ENCODE data around the gene SELENOI. TPM values are rescaled to one million over a fixed set of nuclear protein-coding genes. Genes with fewer than 3 reads are reported as not detected.

SELENOI gene
- total and polyA plus RNA-seq, 2 experiments from 2014 or later = 8.4 to 67.8 TPM

DNA sequence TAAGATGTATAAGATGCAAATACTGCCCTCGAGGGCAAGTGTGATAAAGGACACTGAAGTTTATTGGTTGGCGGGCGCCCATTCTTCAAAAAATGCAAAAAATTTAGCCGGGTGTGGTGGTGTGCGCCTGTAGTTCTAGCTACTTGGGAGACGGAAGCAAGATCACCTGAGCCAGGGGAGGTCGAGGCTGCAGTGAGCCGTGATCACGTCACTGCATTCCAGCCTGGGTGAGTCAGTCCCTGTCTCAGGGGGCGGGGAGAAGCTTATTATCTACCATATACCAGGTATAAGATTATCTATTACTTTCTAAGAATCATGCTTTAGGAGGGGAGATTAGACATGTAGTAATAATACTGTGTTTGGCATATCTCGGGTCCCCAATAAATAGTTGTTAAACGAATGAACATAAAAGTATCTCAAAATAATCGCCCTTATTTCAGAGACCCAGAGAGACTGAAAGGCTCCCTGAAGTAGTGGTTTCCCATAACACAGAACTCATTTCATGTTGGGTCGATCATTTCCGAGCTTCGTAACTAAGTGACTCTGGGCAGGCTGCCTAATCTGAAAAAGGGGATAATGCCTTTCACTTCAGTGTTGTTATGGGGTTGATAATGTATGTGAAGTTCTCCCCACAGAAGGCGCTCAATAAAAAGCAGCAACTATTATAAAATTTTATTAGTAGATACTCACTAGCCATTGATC, 1.2 kb upstream of the SELENOI start:
- DNase-seq (ENCODE audit: low spot score) = peak; percentile 67

DNA sequence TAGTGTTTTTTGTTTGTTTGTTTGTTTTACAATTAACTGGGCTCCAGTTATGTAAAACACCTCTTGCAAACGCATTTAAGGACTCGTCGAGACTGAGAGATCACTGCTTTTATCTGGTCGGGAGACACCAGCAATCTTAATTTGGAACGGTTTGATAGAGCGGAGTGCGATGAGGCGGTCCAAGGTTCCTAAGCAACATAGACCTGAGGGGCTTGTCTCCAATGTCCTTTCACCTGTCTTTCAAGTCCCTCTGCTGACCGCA, 729 bp upstream of the SELENOI start:
- Mint-ChIP-seq H3K27ac (peak overlapping the region; percentile 98), H3K9me3 (no peaks in the 10 kb centered on the region), H3K4me1 (peaks cover 22% of the 10 kb centered on the region), H3K36me3 (ENCODE audit: low read depth) (no peaks in the 10 kb centered on the region), H3K27me3 (ENCODE audit: insufficient read depth, low read depth, poor library complexity) (peaks cover 5% of the 10 kb centered on the region), H3K4me3 (peak overlapping the region; percentile 94)
- peak overlapping the region; percentile 91 for H3K4me2 ChIP-seq
- peaks cover 18% of the 10 kb centered on the region for H3K4me1 ChIP-seq (ENCODE audit: insufficient read depth)
- peak overlapping the region; percentile 82 for H3K4me3 ChIP-seq
- TF ChIP-seq, protein P1, sequence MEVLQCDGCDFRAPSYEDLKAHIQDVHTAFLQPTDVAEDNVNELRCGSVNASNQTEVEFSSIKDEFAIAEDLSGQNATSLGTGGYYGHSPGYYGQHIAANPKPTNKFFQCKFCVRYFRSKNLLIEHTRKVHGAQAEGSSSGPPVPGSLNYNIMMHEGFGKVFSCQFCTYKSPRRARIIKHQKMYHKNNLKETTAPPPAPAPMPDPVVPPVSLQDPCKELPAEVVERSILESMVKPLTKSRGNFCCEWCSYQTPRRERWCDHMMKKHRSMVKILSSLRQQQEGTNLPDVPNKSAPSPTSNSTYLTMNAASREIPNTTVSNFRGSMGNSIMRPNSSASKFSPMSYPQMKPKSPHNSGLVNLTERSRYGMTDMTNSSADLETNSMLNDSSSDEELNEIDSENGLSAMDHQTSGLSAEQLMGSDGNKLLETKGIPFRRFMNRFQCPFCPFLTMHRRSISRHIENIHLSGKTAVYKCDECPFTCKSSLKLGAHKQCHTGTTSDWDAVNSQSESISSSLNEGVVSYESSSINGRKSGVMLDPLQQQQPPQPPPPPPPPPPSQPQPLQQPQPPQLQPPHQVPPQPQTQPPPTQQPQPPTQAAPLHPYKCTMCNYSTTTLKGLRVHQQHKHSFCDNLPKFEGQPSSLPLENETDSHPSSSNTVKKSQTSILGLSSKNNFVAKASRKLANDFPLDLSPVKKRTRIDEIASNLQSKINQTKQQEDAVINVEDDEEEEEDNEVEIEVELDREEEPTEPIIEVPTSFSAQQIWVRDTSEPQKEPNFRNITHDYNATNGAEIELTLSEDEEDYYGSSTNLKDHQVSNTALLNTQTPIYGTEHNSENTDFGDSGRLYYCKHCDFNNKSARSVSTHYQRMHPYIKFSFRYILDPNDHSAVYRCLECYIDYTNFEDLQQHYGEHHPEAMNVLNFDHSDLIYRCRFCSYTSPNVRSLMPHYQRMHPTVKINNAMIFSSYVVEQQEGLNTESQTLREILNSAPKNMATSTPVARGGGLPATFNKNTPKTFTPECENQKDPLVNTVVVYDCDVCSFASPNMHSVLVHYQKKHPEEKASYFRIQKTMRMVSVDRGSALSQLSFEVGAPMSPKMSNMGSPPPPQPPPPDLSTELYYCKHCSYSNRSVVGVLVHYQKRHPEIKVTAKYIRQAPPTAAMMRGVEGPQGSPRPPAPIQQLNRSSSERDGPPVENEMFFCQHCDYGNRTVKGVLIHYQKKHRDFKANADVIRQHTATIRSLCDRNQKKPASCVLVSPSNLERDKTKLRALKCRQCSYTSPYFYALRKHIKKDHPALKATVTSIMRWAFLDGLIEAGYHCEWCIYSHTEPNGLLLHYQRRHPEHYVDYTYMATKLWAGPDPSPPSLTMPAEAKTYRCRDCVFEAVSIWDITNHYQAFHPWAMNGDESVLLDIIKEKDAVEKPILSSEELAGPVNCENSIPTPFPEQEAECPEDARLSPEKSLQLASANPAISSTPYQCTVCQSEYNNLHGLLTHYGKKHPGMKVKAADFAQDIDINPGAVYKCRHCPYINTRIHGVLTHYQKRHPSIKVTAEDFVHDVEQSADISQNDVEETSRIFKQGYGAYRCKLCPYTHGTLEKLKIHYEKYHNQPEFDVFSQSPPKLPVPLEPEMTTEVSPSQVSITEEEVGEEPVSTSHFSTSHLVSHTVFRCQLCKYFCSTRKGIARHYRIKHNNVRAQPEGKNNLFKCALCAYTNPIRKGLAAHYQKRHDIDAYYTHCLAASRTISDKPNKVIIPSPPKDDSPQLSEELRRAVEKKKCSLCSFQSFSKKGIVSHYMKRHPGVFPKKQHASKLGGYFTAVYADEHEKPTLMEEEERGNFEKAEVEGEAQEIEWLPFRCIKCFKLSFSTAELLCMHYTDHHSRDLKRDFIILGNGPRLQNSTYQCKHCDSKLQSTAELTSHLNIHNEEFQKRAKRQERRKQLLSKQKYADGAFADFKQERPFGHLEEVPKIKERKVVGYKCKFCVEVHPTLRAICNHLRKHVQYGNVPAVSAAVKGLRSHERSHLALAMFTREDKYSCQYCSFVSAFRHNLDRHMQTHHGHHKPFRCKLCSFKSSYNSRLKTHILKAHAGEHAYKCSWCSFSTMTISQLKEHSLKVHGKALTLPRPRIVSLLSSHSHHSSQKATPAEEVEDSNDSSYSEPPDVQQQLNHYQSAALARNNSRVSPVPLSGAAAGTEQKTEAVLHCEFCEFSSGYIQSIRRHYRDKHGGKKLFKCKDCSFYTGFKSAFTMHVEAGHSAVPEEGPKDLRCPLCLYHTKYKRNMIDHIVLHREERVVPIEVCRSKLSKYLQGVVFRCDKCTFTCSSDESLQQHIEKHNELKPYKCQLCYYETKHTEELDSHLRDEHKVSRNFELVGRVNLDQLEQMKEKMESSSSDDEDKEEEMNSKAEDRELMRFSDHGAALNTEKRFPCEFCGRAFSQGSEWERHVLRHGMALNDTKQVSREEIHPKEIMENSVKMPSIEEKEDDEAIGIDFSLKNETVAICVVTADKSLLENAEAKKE (CRISPR knock-in tag; IDR thresholded peaks at IDR 0.05) = no peak
- TF ChIP-seq NANOG (IDR thresholded peaks at IDR 0.05; ENCODE audit: borderline replicate concordance) = no peak
- no peak for TF ChIP-seq JUNB (IDR thresholded peaks at IDR 0.05; ENCODE audit: unreplicated experiment)
- TF ChIP-seq, protein P2, sequence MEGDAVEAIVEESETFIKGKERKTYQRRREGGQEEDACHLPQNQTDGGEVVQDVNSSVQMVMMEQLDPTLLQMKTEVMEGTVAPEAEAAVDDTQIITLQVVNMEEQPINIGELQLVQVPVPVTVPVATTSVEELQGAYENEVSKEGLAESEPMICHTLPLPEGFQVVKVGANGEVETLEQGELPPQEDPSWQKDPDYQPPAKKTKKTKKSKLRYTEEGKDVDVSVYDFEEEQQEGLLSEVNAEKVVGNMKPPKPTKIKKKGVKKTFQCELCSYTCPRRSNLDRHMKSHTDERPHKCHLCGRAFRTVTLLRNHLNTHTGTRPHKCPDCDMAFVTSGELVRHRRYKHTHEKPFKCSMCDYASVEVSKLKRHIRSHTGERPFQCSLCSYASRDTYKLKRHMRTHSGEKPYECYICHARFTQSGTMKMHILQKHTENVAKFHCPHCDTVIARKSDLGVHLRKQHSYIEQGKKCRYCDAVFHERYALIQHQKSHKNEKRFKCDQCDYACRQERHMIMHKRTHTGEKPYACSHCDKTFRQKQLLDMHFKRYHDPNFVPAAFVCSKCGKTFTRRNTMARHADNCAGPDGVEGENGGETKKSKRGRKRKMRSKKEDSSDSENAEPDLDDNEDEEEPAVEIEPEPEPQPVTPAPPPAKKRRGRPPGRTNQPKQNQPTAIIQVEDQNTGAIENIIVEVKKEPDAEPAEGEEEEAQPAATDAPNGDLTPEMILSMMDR (conservative IDR thresholded peaks at IDR 0.05; ENCODE audit: low read depth in 2 of 2) = no peak
- TF ChIP-seq EZH2 (IDR thresholded peaks at IDR 0.05; ENCODE audit: low read depth, unreplicated experiment) = no peak
- no peak for TF ChIP-seq STAT1 (IDR thresholded peaks at IDR 0.05; ENCODE audit: unreplicated experiment)
- TF ChIP-seq ZNF114 (CRISPR knock-in tag; IDR thresholded peaks at IDR 0.05) = no peak
- no peak for TF ChIP-seq ZNF331 (CRISPR knock-in tag; IDR thresholded peaks at IDR 0.05; ENCODE audit: low read depth)
- no peak for TF ChIP-seq EZH2phosphoT487 (IDR thresholded peaks at IDR 0.05; ENCODE audit: unreplicated experiment)
- H3K79me2 ChIP-seq (replicated peaks; ENCODE audit: insufficient read depth) = peaks cover 51% of the 10 kb centered on the region
- no peak for ATAC-seq
- H4K20me1 ChIP-seq (replicated peaks; ENCODE audit: insufficient read depth) = no peaks in the 10 kb centered on the region; the same call in 1 of the 2 replicates
- H3K27ac ChIP-seq (ENCODE audit: low read depth) = peak overlapping the region; percentile 97
- DNase-seq (ENCODE audit: low spot score) = no peak
- no peaks in the 10 kb centered on the region for H3K36me3 ChIP-seq (ENCODE audit: insufficient read depth)
- H3F3A ChIP-seq (replicated peaks; ENCODE audit: low read depth) = no peaks in the 10 kb centered on the region
- H3K9me2 ChIP-seq (ENCODE audit: insufficient read depth) = no peaks in the 10 kb centered on the region
- no peaks in the 10 kb centered on the region for H3K27me3 ChIP-seq (ENCODE audit: insufficient read depth)
- H2AFZ ChIP-seq = 0 out of 2 replicates have a peak overlapping the region, but pooled peaks have one; percentile 49

More for the DNA sequence above, 1.2 kb upstream of the SELENOI start:
- Histone ChIP-seq H3K79me2 (replicated peaks; ENCODE audit: insufficient read depth) (peaks cover 46% of the 10 kb centered on the region), H3K4me2 (peak overlapping the region; percentile 91), H3K4me3 (peak overlapping the region; percentile 82), H3F3A (replicated peaks; ENCODE audit: low read depth) (no peaks in the 10 kb centered on the region), H3K4me1 (ENCODE audit: insufficient read depth) (peaks cover 18% of the 10 kb centered on the region), H2AFZ (0 out of 2 replicates have a peak overlapping the region, but pooled peaks have one; percentile 49), H3K27ac (ENCODE audit: low read depth) (peak overlapping the region; percentile 97), H3K36me3 (ENCODE audit: insufficient read depth) (no peaks in the 10 kb centered on the region), H3K27me3 (ENCODE audit: insufficient read depth) (no peaks in the 10 kb centered on the region), H3K9me2 (ENCODE audit: insufficient read depth) (no peaks in the 10 kb centered on the region), H4K20me1 (replicated peaks; ENCODE audit: insufficient read depth) (no peaks in the 10 kb centered on the region; the same call in 1 of the 2 replicates)
- Mint-ChIP-seq H3K27me3 (ENCODE audit: insufficient read depth, low read depth, poor library complexity) (peaks cover 4% of the 10 kb centered on the region), H3K36me3 (ENCODE audit: low read depth) (no peaks in the 10 kb centered on the region), H3K27ac (peak overlapping the region; percentile 98), H3K4me3 (peak overlapping the region; percentile 94), H3K4me1 (peaks cover 25% of the 10 kb centered on the region), H3K9me3 (no peaks in the 10 kb centered on the region)
- TF ChIP-seq JUNB (IDR thresholded peaks at IDR 0.05; ENCODE audit: unreplicated experiment) (no peak), CREB1 (CRISPR knock-in tag; IDR thresholded peaks at IDR 0.05; ENCODE audit: low read depth) (peak; percentile 73)
- peak; percentile 6 for ATAC-seq
